NT2/D1 (cell line): ENCODE results near the gene RHPN2.
"Not testable (repeated sequence)": the region's sequence is repeated elsewhere in the genome, so short reads cannot be mapped to it uniquely, and the experiment has no call there.

Source experiments
- SUZ12 ChIP-seq: IDR thresholded peaks from 2 replicates; pipeline ENCODE4 v1.6.1; 2011; ENCODE audit not compliant: insufficient read length, insufficient read depth; ENCODE audit errors: extremely low read depth
- YY1 ChIP-seq: IDR thresholded peaks from 2 replicates; pipeline ENCODE4 v1.6.1; 2011; ENCODE audit not compliant: insufficient read length, insufficient read depth

DNA sequence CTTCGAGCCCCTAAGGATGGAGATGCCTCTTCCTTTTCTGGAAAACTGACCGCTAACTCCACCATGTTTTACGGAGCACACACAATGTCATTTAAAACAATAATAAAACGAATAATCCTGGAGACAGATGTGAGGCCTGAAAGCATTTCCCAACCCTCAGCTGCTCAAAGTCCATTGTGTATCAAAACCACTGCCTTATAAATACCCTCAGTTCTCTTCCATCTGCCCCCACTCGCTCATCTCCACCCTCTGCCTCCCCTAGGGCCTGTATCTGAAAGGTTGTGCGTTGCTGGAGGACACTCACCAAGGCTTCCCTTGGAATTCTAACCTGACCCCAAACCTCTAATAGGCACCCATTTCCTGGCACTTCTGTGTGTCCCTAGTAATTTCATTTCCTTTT lies 82.2 kb downstream of the RHPN2 start:
- not testable (repeated sequence) for TF ChIP-seq YY1, SUZ12
